Measurements from ENCODE around the gene MAP7D3.
"Not testable (repeated sequence)": the region's sequence is repeated elsewhere in the genome, so short reads cannot be mapped to it uniquely, and the experiment has no call there.

MAP7D3 gene

DNA sequence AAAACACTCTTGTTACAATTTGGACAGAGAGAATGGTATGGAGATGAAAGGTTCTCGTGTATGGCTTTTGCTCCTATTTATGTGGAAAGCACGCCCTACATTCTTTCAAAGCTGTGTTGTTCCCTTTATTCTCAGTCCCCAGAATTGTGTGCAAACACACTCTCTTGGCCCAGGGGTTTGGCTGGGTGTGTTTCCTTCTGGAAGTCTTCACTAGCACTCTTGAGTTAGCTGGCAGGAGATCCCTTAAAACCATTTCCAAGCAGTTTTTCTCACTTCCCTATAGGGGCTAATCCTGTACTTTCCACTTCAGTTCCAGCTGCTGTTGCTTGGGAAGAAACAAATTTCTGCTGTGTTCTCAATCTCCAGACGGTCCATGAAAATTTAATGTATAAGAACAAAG, 68.8 kb downstream of the MAP7D3 start:
- no peak for DNase-seq (ENCODE audit: low read depth)

DNA sequence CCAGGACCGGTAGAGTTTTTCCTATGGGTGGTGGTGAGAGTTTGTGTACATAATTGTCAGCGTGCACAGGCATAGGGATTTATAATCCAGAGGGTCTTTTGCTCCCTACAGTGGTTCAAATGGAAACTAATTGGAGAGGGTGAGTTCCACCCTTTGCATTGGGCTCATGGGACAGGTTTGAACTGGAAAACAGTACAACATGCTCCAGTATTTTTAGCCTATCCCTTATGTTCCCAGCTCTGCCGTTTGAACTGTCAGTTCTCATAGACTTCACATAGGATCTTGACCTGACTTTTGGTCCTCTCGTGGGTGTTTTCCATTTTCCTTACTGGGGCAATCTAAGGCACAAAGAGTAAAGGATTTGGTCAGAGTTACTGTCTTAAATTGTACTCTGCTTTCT, 72.1 kb downstream of the MAP7D3 start:
- no peak for DNase-seq (ENCODE audit: low read depth)

DNA sequence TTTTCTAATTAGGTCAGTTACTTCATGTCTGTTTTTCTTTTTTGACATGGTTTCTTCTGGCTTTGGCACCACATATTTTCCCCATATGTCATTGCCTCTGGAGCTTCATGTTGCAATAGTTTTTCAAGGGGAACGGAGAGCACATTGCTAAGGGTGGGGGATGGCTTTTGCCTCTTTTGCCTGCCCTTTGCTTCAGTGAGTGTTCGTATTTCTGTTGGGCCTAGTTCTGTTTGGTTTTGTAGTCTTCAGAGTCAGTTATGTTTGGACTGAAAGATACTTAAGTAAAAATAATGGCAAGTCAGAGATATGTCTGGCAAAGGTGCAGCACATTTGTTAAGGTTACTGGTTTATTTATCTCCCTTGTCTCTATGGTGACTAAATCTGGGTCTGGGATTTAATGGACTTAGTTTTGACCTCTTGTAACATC, 74.8 kb downstream of the MAP7D3 start:
- DNase-seq (ENCODE audit: low read depth) = no peak

DNA sequence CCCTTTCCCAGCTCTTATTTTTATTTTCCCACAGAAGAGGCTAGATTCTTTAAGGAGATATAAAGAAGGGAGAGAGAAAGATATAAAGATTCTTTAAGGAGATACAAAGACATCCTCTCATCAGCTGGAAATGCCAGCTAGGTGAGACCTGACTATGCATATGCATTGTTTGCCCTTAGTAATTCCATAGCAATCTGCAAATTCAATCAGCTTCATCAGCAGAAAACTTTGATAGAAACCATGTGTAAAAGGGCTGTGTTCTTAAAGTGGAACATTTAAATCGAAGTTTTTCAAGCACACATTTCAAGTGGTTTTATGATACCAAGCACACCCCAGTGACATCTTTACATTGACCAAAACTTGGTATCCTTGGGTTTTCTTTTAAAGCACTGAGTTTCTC, 79.8 kb downstream of the MAP7D3 start:
- DNase-seq (ENCODE audit: low read depth) = no peak

DNA sequence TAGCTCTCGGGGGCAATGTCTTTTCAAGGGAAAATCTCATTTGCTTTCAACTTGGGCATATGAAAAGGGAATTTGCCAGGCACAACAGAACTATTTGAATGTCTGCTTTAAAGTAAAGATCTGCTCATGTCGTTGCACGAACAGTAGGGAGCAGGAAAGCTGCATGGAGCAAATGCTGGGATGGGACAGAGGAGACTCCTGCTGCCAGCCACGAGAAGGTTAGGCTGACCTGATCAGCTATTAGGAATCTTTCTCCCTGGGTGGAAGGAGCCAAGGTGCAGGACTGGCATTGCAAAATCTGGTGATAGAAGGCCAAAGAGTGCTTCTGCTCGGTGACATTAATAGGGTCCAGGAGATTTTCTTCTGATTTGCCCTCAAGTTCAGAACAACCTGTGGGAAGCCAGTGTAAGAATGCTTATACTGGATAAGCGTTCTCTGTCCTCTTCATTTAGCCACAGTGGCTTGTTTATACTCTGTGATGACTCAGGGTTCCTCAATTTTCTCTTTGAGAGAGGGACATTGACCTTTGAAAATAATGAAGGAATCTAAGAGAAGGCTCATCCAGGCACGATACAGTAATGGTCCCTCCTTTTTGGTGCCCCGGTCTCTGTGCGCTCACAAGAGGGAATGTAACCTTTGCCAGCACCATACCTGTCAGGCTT, 80.9 kb downstream of the MAP7D3 start:
- DNase-seq (ENCODE audit: low read depth) = no peak

DNA sequence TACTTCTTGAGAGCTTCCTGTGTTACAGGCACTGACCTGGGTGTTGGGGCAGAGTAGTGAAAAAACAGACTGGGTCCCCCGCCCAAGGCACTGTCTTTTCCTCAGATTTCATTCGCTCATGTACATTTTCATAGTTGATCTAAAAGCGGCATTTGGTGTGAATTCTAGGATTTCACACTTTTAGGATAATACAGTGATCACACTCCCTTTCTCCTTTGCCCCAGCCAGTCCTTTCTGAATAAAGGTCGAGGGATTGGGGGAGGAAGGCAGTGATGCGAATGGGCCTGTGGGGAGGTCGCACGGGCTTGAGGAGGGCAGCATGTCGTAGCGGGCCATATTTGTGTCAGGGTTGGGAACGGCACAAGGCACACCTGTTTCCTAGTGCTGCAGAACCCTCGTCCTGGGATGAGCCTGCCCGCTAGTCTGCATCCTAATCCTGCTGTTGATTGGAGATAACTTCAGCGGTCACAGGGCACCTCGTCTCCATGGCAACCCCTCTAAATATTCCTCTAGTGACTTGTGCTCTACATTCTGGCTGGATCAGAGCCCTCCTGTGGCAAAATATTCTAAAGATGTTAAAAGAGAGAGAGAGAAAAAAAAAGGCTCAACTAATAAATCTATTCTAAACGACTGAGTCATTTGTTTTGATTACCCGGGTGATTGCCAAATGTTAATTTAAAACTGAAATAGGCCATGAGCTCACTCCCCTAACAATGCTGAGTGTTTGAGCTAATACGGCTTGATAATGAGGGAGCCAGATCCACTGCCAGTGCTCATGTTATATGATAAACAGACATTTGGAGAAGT, 82.1 kb downstream of the MAP7D3 start:
- no peak for DNase-seq (ENCODE audit: low read depth)

DNA sequence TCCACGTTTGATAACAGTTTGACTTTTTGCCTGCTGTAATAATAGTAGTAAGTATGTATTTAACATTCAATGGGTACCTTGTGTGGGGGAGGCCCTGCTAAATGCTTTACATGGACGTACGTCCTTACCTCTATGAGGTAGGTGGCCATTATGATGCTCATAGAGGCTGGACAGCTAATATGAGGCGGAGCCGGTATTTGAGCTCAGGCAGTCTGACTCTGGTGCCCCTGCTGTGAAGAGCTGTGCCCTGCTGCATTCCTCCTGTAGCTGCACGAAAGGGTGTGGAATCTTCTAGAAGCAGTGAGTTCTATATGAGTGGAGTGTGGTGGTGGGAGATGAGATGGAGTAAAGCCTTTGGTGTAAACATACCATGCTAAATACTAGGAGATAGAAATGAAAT, 83.2 kb downstream of the MAP7D3 start:
- not testable (repeated sequence) for DNase-seq (ENCODE audit: low read depth)

DNA sequence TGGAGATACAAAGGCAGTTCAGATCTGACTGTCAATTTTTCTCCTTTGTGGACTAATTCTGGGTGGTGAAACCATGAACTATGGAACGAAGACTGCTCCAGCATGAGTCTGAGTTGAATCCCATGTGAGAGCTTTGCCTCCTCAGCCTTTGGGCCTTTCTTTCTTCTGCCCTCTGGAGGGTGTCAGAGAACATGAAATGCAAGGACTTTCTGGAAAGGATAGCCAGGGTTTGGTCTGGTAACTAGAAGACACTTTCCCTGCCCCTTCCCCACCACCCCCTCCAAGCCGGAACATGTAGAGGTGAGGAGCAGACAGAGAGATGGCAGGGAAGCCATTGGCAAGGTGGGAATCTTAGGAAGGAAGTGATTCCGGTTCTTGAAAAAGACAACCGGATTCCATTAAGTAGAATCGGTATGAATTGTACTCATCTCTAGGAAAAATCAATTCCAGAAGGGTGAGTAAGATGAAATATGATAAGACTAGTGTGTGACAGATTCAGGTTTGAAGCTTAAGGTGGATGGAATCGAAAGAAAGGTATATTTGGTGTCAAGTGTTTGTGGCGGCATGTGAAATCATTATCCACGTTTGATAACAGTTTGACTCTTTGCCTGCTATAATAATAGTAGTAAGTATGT, 84.9 kb downstream of the MAP7D3 start:
- no peak for DNase-seq (ENCODE audit: low read depth)

DNA sequence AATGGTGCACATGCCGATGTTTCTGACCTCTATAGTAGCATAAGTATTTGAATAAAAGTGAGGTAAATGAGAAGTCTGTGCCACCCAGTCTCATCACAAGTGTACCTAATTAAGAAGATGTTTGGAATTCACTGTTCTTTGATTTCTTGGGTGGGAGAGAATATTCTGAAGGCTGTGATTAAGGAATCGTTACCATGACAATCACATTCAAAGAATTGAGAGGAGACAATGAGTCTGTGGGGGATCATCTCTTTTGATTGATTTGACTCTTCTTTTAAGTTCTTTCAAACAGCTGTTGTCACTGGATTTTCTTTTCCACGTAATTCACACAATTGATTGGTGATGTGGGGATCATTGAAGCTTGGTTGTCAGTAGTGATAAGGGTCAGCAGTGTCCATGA, 85.8 kb downstream of the MAP7D3 start:
- no peak for DNase-seq (ENCODE audit: low read depth)

DNA sequence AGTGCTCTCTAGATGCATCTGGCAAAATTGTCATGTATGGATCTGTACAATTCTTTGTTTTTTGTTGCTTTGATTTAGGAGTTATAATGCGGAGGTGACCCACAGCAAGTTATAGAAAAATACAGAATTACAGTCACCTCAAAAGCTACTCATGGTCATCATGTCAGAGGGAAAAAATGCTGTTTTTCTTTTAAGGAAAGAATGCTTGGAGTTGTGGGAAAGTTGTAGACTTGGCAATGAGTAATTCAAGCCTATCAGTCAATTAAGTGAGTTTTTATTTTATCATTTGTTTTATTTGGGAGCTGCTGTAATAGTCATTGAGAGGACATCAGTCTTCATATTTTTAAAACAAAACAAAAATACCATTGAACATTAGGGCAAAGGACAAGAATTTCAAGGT, 87.5 kb downstream of the MAP7D3 start:
- DNase-seq (ENCODE audit: low read depth) = no peak
